Embryonic facial prominence (tissue), 1 donor: ENCODE measurements around the gene SH3BP1.

Source experiments
- DNase-seq: peaks from one replicate; pipeline ENCODE4 v3.0.0-alpha.2; 2016; ENCODE audit errors: extremely low spot score

SH3BP1 gene

GRCh38 chr22:37616201-37617083, 23.0 kb upstream of the SH3BP1 start:
- no peak for DNase-seq

- DNase-seq: no peak
These were observed 22.0 kb upstream of the SH3BP1 start for GRCh38 chr22:37617431-37617830.

- DNase-seq: no peak
These were observed 21.3 kb upstream of the SH3BP1 start for GRCh38 chr22:37618072-37618656.

- DNase-seq: no peak
These were observed 20.8 kb upstream of the SH3BP1 start for GRCh38 chr22:37618674-37619073.

- no peak for DNase-seq
These were observed 19.5 kb upstream of the SH3BP1 start for GRCh38 chr22:37619991-37620390.

GRCh38 chr22:37621352-37621860, 18.1 kb upstream of the SH3BP1 start:
- no peak for DNase-seq

GRCh38 chr22:37623075-37624016, 16.1 kb upstream of the SH3BP1 start:
- peak; percentile 45 for DNase-seq

GRCh38 chr22:37624017-37624365, 15.5 kb upstream of the SH3BP1 start:
- no peak for DNase-seq

- DNase-seq: no peak
These were observed 14.6 kb upstream of the SH3BP1 start for GRCh38 chr22:37624876-37625275.

- no peak for DNase-seq
These were observed 13.7 kb upstream of the SH3BP1 start for GRCh38 chr22:37625737-37626136.

- no peak for DNase-seq
These were observed 13.3 kb upstream of the SH3BP1 start for GRCh38 chr22:37626144-37626543.

- no peak for DNase-seq
These were observed 12.9 kb upstream of the SH3BP1 start for GRCh38 chr22:37626556-37627075.

GRCh38 chr22:37627121-37627520, 12.3 kb upstream of the SH3BP1 start:
- DNase-seq: no peak

GRCh38 chr22:37627545-37627944, 11.9 kb upstream of the SH3BP1 start:
- no peak for DNase-seq

- no peak for DNase-seq
These were observed 10.6 kb upstream of the SH3BP1 start for GRCh38 chr22:37628830-37629229.

- DNase-seq: no peak
These were observed 9.5 kb upstream of the SH3BP1 start for GRCh38 chr22:37629928-37630327.

- no peak for DNase-seq
These were observed 8.5 kb upstream of the SH3BP1 start for GRCh38 chr22:37630839-37631435.

- no peak for DNase-seq
These were observed 7.9 kb upstream of the SH3BP1 start for GRCh38 chr22:37631448-37632173.

- no peak for DNase-seq
These were observed 7.0 kb upstream of the SH3BP1 start for GRCh38 chr22:37632174-37633088.
